Lower leg skin (tissue), 3 donors: Measurements from ENCODE around the gene D2HGDH.

Source experiments
- CTCF ChIP-seq, 3 donors: fragments of 450-650 bp; IDR thresholded peaks; one replicate each; pipeline ENCODE4 v1.5.1; 2016; ENCODE audit warnings: antibody characterized with exemption in 3 of 3, mild to moderate bottlenecking in 3 of 3, moderate library complexity in 2 of 3
- POLR2A ChIP-seq, 2 donors: fragments of 450-650 bp; IDR thresholded peaks; one replicate each; pipeline ENCODE4 v1.6.1; 2016 to 2017; ENCODE audit warnings: antibody characterized with exemption in 2 of 2, mild to moderate bottlenecking in 1 of 2, moderate library complexity in 1 of 2

- no peak for TF ChIP-seq CTCF (IDR thresholded peaks at IDR 0.05)
- no peak for TF ChIP-seq POLR2A (IDR thresholded peaks at IDR 0.05)
These were observed 9.8 kb downstream of the D2HGDH start for GRCh38 chr2:241744028-241744754.
